ENCODE measurements around the gene BBS2.
A peak's percentile ranks its signal among the peaks of the same experiment; 100 is the strongest.

BBS2 gene

GRCh38 chr16:56457927-56458470 lies 61.8 kb downstream of the BBS2 start:
- CTCF ChIA-PET: interaction anchor here (1.6 kb wide), 1 partner anchor 31 kb away, joined by 5 read pairs; no protein-coding TSS in a partner anchor
- no peak for TF ChIP-seq CTCF (IDR thresholded peaks at IDR 0.05; ENCODE audit: insufficient read depth, low read length, missing control alignments)

GRCh38 chr16:56451753-56452689 lies 67.8 kb downstream of the BBS2 start:
- H3K4me3 ChIP-seq (ENCODE audit: low read depth, low read length): peak overlapping the region; percentile 81
- ChIA-PET CTCF (interaction anchor here (0.9 to 1.6 kb wide), 3 partner anchors 9 to 250 kb away, joined by 3 to 7 read pairs (median 4); no protein-coding TSS in a partner anchor), POLR2A (interaction anchor here (1.0 to 1.4 kb wide), 4 partner anchors 8 to 154 kb away, joined by 3 to 9 read pairs (median 4); no protein-coding TSS in a partner anchor)
- DNase-seq (ENCODE audit: low read depth, low spot score): no peak
- TF ChIP-seq CTCF (IDR thresholded peaks at IDR 0.05; ENCODE audit: insufficient read depth, low read length, missing control alignments): no peak

More at GRCh38 chr16:56457927-56458470, 61.8 kb downstream of the BBS2 start:
- no peak for DNase-seq (ENCODE audit: low read depth, low spot score)
- H3K4me3 ChIP-seq (ENCODE audit: low read depth, low read length): no peak overlapping the region
- POLR2A ChIA-PET: no interaction called here

DNA sequence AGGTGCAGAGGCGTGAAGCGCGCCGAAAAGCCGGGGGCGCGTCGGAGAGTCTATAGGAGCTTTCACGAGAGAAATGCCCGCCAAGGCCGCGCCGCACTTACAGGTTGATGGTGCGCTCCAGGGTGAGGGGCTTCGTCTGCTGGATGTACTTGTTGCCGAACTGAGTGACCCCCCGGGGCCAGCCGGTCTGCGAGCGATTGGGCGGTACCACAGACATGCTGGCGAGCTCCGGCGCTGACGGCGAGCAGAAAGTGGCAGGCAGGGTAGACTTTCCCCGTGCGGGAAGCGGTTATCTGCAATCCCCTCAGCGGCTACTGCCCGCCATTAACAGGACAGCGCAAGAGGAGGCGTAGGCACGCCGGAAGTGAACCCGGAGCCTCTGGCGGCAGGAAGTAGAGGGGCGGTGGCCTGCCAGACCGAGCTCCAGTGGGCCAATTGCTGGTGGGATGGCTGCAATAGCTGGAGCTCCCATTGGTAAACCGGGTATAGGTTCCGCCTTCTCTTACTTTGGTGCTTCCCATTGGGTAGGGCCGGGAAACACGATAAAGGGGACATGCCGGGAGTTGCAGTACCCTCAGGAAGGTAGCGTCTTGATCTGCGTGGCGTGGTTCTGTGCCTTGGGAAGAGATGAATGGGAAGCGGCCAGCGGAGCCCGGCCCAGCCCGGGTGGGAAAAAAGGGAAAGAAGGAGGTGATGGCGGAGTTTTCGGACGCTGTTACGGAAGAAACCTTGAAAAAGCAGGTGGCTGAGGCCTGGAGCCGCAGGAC lies 68.7 kb downstream of the BBS2 start, which contains the start of the genes NUDT21 and OGFOD1:
TSS of gene NUDT21 (minus strand) at position 347 of the 767 bp plus-strand sequence. CDS start at position 217, 130 bp downstream.
TSS of gene OGFOD1 (plus strand) at position 569 of the 767 bp plus-strand sequence. CDS start at position 628, 59 bp downstream.
- CTCF ChIA-PET: interaction anchor here (1.0 to 1.2 kb wide), 2 partner anchors 16 to 119 kb away, joined by 3 to 4 read pairs; no protein-coding TSS in a partner anchor
- peak within 1 kb of the TSS; percentile 90 for H3K4me3 ChIP-seq (ENCODE audit: low read depth, low read length)
- POLR2A ChIA-PET: interaction anchor here (1.0 to 1.4 kb wide), 4 partner anchors 9 to 155 kb away, joined by 3 to 9 read pairs (median 4); no protein-coding TSS in a partner anchor
- peak; percentile 86 for DNase-seq (ENCODE audit: low read depth, low spot score)
- no peak for TF ChIP-seq CTCF (IDR thresholded peaks at IDR 0.05; ENCODE audit: insufficient read depth, low read length, missing control alignments)

- no peak for DNase-seq (ENCODE audit: low read depth, low spot score)
- H3K4me3 ChIP-seq (ENCODE audit: low read depth, low read length): peak overlapping the region; percentile 90
- no peak for TF ChIP-seq CTCF (IDR thresholded peaks at IDR 0.05; ENCODE audit: insufficient read depth, low read length, missing control alignments)
- ChIA-PET CTCF (interaction anchor here (1.0 to 1.2 kb wide), 2 partner anchors 15 to 119 kb away, joined by 3 to 4 read pairs; no protein-coding TSS in a partner anchor), POLR2A (interaction anchor here (1.0 to 1.4 kb wide), 4 partner anchors 10 to 156 kb away, joined by 3 to 9 read pairs (median 4); no protein-coding TSS in a partner anchor)
These were observed 69.4 kb downstream of the BBS2 start for GRCh38 chr16:56450275-56450985.

DNA sequence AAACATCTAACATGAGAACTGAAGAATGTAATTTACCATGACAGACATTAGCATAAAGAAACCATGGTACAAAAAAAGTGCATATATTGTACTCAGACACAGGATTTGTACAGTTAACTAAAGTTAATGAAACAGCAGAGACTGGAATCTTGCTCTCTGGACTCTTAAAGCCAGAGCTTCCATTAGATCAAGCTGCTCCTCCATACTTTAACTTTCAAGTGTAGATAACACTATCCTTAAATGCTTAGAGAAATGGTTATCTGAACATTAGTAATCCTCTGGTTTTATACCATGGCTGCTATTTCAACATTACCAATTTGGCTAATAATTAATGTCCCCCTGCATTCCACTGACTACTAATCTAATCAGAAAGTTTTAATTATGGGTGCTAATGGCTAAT lies 71.8 kb downstream of the BBS2 start:
- CTCF ChIA-PET: interaction anchor here (1.0 kb wide), 1 partner anchor 129 kb away, joined by 3 read pairs; no protein-coding TSS in a partner anchor
- DNase-seq (ENCODE audit: low read depth, low spot score): no peak
- H3K4me3 ChIP-seq (ENCODE audit: low read depth, low read length): no peak overlapping the region
- TF ChIP-seq CTCF (IDR thresholded peaks at IDR 0.05; ENCODE audit: insufficient read depth, low read length, missing control alignments): no peak
- POLR2A ChIA-PET: no interaction called here
